Measurements from ENCODE around the gene SKI.

SKI gene

GRCh38 chr1:2358072-2358471 is 130.0 kb downstream of the SKI start:
- DNase-seq = peak in 1 of 5 experiments; percentile 1

DNA sequence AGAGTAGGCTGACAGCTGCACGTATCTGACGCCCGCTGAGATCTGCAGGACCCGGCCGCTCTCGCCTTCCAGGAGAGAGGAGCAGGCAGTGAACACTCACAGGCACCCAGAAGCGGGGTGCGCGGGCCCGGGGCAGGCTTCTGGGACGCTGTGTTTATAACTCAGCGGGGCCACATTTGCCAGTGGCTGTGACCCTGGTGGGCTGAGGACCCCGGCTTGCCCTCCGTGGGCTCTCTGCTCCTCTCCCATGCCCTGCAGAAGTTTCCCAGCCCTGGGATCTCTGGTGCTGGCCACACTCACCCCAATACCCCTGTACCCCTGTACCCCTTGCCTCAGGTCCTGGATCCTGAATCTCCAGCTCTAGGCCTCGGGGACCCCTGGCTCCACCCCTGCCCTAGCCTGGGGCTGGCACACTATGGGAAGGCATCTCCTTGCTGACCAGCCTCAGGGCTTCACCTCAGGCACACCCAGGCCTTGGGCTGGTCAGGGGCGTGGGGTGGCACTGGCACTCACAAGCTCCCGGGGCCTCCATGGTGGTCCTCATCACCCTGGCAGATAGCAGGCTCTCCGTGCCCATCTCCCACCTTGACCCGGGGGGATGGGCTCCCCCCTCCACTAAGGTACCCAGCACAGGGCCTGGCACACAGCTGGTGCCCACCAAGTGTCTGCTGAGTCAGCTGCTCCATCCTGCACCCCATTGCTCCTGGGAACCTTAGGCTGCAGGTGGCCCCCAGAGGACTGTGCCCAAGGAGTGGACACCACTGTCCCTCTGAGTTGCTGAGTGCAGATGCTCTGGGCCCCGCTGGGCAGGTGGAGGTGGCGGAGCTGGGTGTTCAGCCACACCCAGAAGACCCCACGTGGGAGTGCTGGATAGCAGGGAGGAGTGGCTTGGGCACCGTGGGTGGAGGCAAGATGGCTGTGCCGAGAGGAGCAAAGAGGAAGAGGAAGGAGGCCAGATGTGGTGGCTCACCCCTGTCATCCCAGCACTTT is 130.8 kb downstream of the SKI start:
- DNase-seq = peak in 1 of 5 experiments; percentile 2

Data from T-helper 2 cell (primary cell).